H1 (cell line): ENCODE measurements around the gene ACACA. TPM values are rescaled to one million over a fixed set of nuclear protein-coding genes. Genes with fewer than 3 reads are reported as not detected.
A peak's percentile ranks its signal among the peaks of the same experiment; 100 is the strongest.
"Not testable (repeated sequence)": the region's sequence is repeated elsewhere in the genome, so short reads cannot be mapped to it uniquely, and the experiment has no call there.

Experiments
- CTCF ChIA-PET: fragments of 300-600 bp; sonication (Branson Sonifier 250); formaldehyde crosslinking; loops from one replicate; lab custom pipeline; 2021; ENCODE audit not compliant: partially characterized antibody; lab: Charles Lee
- POLR2A ChIA-PET: fragments of 300-600 bp; sonication (Branson Sonifier 250); formaldehyde crosslinking; loops from one replicate; lab custom pipeline; 2021; ENCODE audit warnings: inconsistent platforms; ENCODE audit not compliant: partially characterized antibody; lab: Charles Lee
- DNase-seq, 2 experiments: peaks; one replicate each; pipeline versions ENCODE4 v3.0.0 to v3.0.0-alpha.2; 2010 to 2022; ENCODE audit warnings: low spot score in 2 of 2, low read depth in 1 of 2, mixed read lengths in 1 of 2
- FAIRE-seq: peaks from 2 replicates; lab custom pipeline; 2011; peaks lifted over from hg19 to GRCh38; lab: Jason Lieb, UNC
- H2AFZ ChIP-seq: 2 replicates; pipeline ENCODE4 v1.8.1; 2012; ENCODE audit warnings: low read length, inconsistent platforms
- H2AK5ac ChIP-seq: 2 replicates; pipeline ENCODE4 v1.6.1; 2013; ENCODE audit warnings: low read depth, low read length
- H2BK120ac ChIP-seq: replicated peaks from 2 replicates; pipeline ENCODE3; 2013; ENCODE audit warnings: low read depth, low read length, inconsistent platforms
- H2BK12ac ChIP-seq: 2 replicates; pipeline ENCODE4 v1.6.1; 2013; ENCODE audit warnings: low read depth, low read length
- H2BK15ac ChIP-seq: 2 replicates; pipeline ENCODE4 v1.6.1; 2013; ENCODE audit warnings: low read length
- H2BK20ac ChIP-seq: 2 replicates; pipeline ENCODE4 v1.6.1; 2013; ENCODE audit warnings: low read length
- H2BK5ac ChIP-seq: 2 replicates; pipeline ENCODE4 v1.6.1; 2013; ENCODE audit warnings: low read depth, low read length
- H3K14ac ChIP-seq: 2 replicates; pipeline ENCODE4 v1.6.1; 2013; ENCODE audit warnings: inconsistent platforms; ENCODE audit not compliant: insufficient read length
- H3K18ac ChIP-seq: 2 replicates; pipeline ENCODE4 v1.6.1; 2013; ENCODE audit warnings: low read length; ENCODE audit errors: extremely low read depth
- H3K23ac ChIP-seq: 2 replicates; pipeline ENCODE4 v1.6.1; 2013; ENCODE audit warnings: inconsistent platforms; ENCODE audit not compliant: insufficient read length
- H3K23me2 ChIP-seq: 2 replicates; pipeline ENCODE4 v1.6.1; 2013; ENCODE audit warnings: low read depth, low read length
- H3K27ac ChIP-seq: 2 replicates; pipeline ENCODE4 v1.6.1; 2011; ENCODE audit warnings: low read depth, low read length, inconsistent platforms
- H3K27me3 ChIP-seq, 4 experiments: replicated peaks in 1 of 4; 1 replicate in 1 of 4; 2 replicates in 3 of 4; pipeline versions ENCODE4 v1.6.1 to v1.8.1; 2011 to 2013; ENCODE audit warnings: low read length in 3 of 4, mild to moderate bottlenecking in 3 of 4, inconsistent platforms in 2 of 4, mixed read lengths in 2 of 4, moderate library complexity in 1 of 4; ENCODE audit not compliant: control insufficient read depth in 3 of 4, insufficient read depth in 3 of 4; ENCODE audit errors: extremely low read depth in 1 of 4
- H3K36me3 ChIP-seq, 4 experiments: 2 replicates each; pipeline versions ENCODE4 v1.6.1 to v1.8.1; 2011 to 2013; ENCODE audit warnings: mild to moderate bottlenecking in 4 of 4, low read length in 3 of 4, moderate library complexity in 2 of 4, control low read depth in 1 of 4, inconsistent platforms in 1 of 4; ENCODE audit not compliant: insufficient read depth in 4 of 4, control insufficient read depth in 2 of 4
- H3K4ac ChIP-seq: replicated peaks from 2 replicates; pipeline ENCODE3; 2013; ENCODE audit warnings: low read length, low read depth, mixed read lengths, inconsistent platforms; ENCODE audit not compliant: insufficient read length
- H3K4me1 ChIP-seq, 4 experiments: replicated peaks in 1 of 4; 1 replicate in 1 of 4; 2 replicates in 3 of 4; pipeline versions ENCODE4 v1.6.1 to v1.8.1; 2011 to 2013; ENCODE audit warnings: low read length in 3 of 4, inconsistent platforms in 2 of 4, mixed read lengths in 1 of 4; ENCODE audit not compliant: insufficient read depth in 4 of 4, control insufficient read depth in 3 of 4
- H3K4me2 ChIP-seq, 2 experiments: 2 replicates each; pipeline versions ENCODE4 v1.6.1 to v1.8.1; 2011 to 2013; ENCODE audit warnings: low read depth in 2 of 2, low read length in 2 of 2, control low read depth in 1 of 2, inconsistent platforms in 1 of 2, mild to moderate bottlenecking in 1 of 2; ENCODE audit not compliant: insufficient read depth in 1 of 2
- H3K4me3 ChIP-seq, 4 experiments: fragments of 200-600, 300-600 bp in 1 of 4; sonication (generic), shearing (Covaris generic), sonication (Bioruptor Twin) in 1 of 4; 2 replicates each; pipeline versions ENCODE4 v1.5.1 to v1.8.1; 2011 to 2016; ENCODE audit warnings: low read length in 4 of 4, low read depth in 3 of 4, control low read depth in 2 of 4, inconsistent platforms in 2 of 4, mild to moderate bottlenecking in 2 of 4, mixed read lengths in 1 of 4, moderate library complexity in 1 of 4; ENCODE audit not compliant: insufficient read depth in 2 of 4; ENCODE audit errors: extremely low read depth in 1 of 4
- H3K56ac ChIP-seq: replicated peaks from 2 replicates; pipeline ENCODE3; 2013; ENCODE audit warnings: low read depth, mild to moderate bottlenecking, mixed read lengths, low read length, inconsistent platforms; ENCODE audit not compliant: insufficient read length
- H3K79me1 ChIP-seq: 2 replicates; pipeline ENCODE4 v1.6.1; 2013; ENCODE audit warnings: low read depth, low read length, control low read depth
- H3K79me2 ChIP-seq, 2 experiments: 2 replicates each; pipeline versions ENCODE4 v1.6.1 to v1.8.1; 2012 to 2013; ENCODE audit warnings: low read length in 2 of 2, mild to moderate bottlenecking in 2 of 2, inconsistent platforms in 1 of 2; ENCODE audit not compliant: insufficient read depth in 2 of 2, control insufficient read depth in 1 of 2
- H3K9ac ChIP-seq, 4 experiments: replicated peaks in 1 of 4; 1 replicate in 1 of 4; 2 replicates in 3 of 4; pipeline versions ENCODE4 v1.6.1 to v1.8.1; 2011 to 2013; ENCODE audit warnings: low read depth in 3 of 4, low read length in 3 of 4, control low read depth in 2 of 4, mild to moderate bottlenecking in 2 of 4, moderate library complexity in 2 of 4, inconsistent platforms in 1 of 4; ENCODE audit errors: extremely low read depth in 1 of 4
- H3K9me3 ChIP-seq, 2 experiments: 2 replicates each; pipeline versions ENCODE4 v1.6.1 to v1.8.1; 2012 to 2013; ENCODE audit warnings: mild to moderate bottlenecking in 2 of 2, moderate library complexity in 2 of 2, control low read depth in 1 of 2, inconsistent platforms in 1 of 2, low read depth in 1 of 2, low read length in 1 of 2, mixed read lengths in 1 of 2; ENCODE audit not compliant: insufficient read depth in 2 of 2
- H4K20me1 ChIP-seq, 2 experiments: replicated peaks in 1 of 2; 2 replicates each; pipeline versions ENCODE3 to v1.8.1; 2011 to 2013; ENCODE audit warnings: inconsistent platforms in 2 of 2, low read length in 2 of 2, mild to moderate bottlenecking in 1 of 2; ENCODE audit not compliant: insufficient read depth in 2 of 2, control insufficient read depth in 1 of 2
- H4K5ac ChIP-seq: 2 replicates; pipeline ENCODE4 v1.6.1; 2013; ENCODE audit warnings: low read length, low read depth, mixed read lengths, inconsistent platforms; ENCODE audit not compliant: insufficient read length
- H4K8ac ChIP-seq: 2 replicates; pipeline ENCODE4 v1.8.0; 2013; ENCODE audit warnings: mild to moderate bottlenecking, moderate library complexity, low read length, inconsistent platforms; ENCODE audit not compliant: insufficient read depth; ENCODE audit errors: extremely low read depth
- H4K91ac ChIP-seq: replicated peaks from 2 replicates; pipeline ENCODE3; 2013; ENCODE audit warnings: low read length, mixed read lengths, inconsistent platforms; ENCODE audit not compliant: insufficient read length
- WGBS, 2 experiments: shearing (Covaris generic) in 1 of 2; methylation state at CpG; one replicate each; pipeline versions ENCODE4 v1.1.6 to v1.1.7; 2013 to 2015; ENCODE audit warnings: low lambda C conversion rate in 2 of 2, mixed read lengths in 2 of 2, inconsistent platforms in 1 of 2, low coverage in 1 of 2, missing lambda C conversion rate in 1 of 2; ENCODE audit not compliant: insufficient replicate concordance in 2 of 2, insufficient coverage in 1 of 2, insufficient read length in 1 of 2; ENCODE audit errors: extremely low coverage in 1 of 2, missing lambda C conversion rate in 1 of 2; 5-methylcytosine and 5-hydroxymethylcytosine counted together
- polyA plus RNA-seq, 7 experiments: library from polyadenylated mRNA; depleted of rRNA in 3 of 7; stranded (reverse) in 5 of 7; unstranded in 2 of 7; fragments of >200 nt in 5 of 7; fragments of 200-250 nt in 2 of 7; gene quantifications; 1 replicate in 5 of 7; 2 replicates in 1 of 7; 4 replicates in 1 of 7; pipeline versions ENCODE4 v1.2.1 to v1.2.3, GENCODE V29; 2011 to 2013; ENCODE audit warnings: missing spikeins in 2 of 7, mixed read lengths in 2 of 7
- total RNA-seq: library from RNA; stranded (reverse); fragmentation: NEBNext Ultra II Directional; extraction: Animal tissue kit (Norgen Biotek cat#: 25700); gene quantifications from 2 replicates; pipeline ENCODE4 v1.2.1, GENCODE V29; 2021

The ACACA gene
- total and polyA plus RNA-seq, 2 of the 8 experiments (the other 6 are each of a cell fraction or from before 2014, with no cell fraction given), result 74.0 to 160 TPM

GRCh38 chr17:37405522-37405921, 1.1 kb downstream of the ACACA start:
- H3K4ac ChIP-seq, H3K27me3 ChIP-seq, H3K36me3 ChIP-seq, H2BK12ac ChIP-seq, DNase-seq, H3K27ac ChIP-seq, H3K4me1 ChIP-seq, H4K5ac ChIP-seq, H3K14ac ChIP-seq, H3K9ac ChIP-seq, H4K8ac ChIP-seq, H3K79me1 ChIP-seq, H2AK5ac ChIP-seq, H3K18ac ChIP-seq, H3K9me3 ChIP-seq, H4K20me1 ChIP-seq, H2AFZ ChIP-seq, H3K23ac ChIP-seq, H3K56ac ChIP-seq, FAIRE-seq, H3K23me2 ChIP-seq, H2BK15ac ChIP-seq, H4K91ac ChIP-seq, H2BK20ac ChIP-seq, H2BK120ac ChIP-seq, H2BK5ac ChIP-seq: not testable (repeated sequence)
- peaks cover 0 to 12% of the 10 kb centered on the region in 2 experiments; a peak in 1 of 4 replicates for H3K79me2 ChIP-seq
- peak overlapping the region; percentile 87 to 93 (median 91); a peak in 7 of 8 replicates for H3K4me3 ChIP-seq
- ChIA-PET POLR2A (interaction anchor here (0.6 kb wide), 1 partner anchor 54 kb away, joined by 4 read pairs; no protein-coding TSS in a partner anchor), CTCF (interaction anchor here (0.6 to 1.5 kb wide), 3 partner anchors 32 to 417 kb away, joined by 3 to 9 read pairs (median 3); no protein-coding TSS in a partner anchor)
- WGBS, 2 experiments, result 77% methylated on average over 14 of the region's 14 CpGs; no CpG with 5 or more reads in 1 of the 2 experiments
- H3K4me2 ChIP-seq, result peak overlapping the region; percentile 82 to 96
